ENCODE data around the gene ARID1A.

Gene ARID1A

GRCh38 chr1:26706315-26706714, 10.5 kb downstream of the ARID1A start:
- TF ChIP-seq CTCF (conservative IDR thresholded peaks at IDR 0.05) (no peak), ZFX (IDR thresholded peaks at IDR 0.05) (no peak)
- H3K27ac ChIP-seq = peak overlapping the region; percentile 54; the same call in 1 of the 2 replicates

- no peak overlapping the region for H3K27ac ChIP-seq
- no peak for TF ChIP-seq CTCF (conservative IDR thresholded peaks at IDR 0.05)
These were observed 15.0 kb downstream of the ARID1A start for GRCh38 chr1:26710811-26711210.

- H3K27ac ChIP-seq = no peak overlapping the region
- no peak for TF ChIP-seq CTCF (conservative IDR thresholded peaks at IDR 0.05)
- no peak for TF ChIP-seq ZFX (IDR thresholded peaks at IDR 0.05)
These were observed 16.0 kb downstream of the ARID1A start for GRCh38 chr1:26711777-26712176.

- H3K27ac ChIP-seq = 0 out of 2 replicates have a peak overlapping the region, but pooled peaks have one; percentile 5
These were observed 21.2 kb downstream of the ARID1A start for GRCh38 chr1:26717017-26717491.

DNA sequence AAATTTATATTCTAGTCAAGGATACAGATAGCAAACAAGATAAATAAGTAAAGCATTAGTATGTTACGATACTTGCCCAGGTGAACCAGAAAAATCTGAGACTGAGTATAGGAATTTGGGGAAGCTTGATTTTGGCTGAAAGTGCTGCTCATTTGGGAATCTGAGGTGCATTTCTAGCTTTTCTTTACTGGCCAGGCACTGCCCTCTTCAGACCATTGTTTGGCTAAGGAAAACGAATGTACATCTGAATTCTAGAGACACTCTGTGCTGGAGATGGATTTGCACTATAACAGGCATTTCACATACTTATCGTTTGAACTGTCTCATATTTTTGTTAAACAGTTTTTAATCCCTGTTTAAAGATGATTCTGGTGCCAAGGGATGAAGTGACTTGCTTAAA, 23.4 kb downstream of the ARID1A start:
- peak overlapping the region; percentile 18 for H3K27ac ChIP-seq
- TF ChIP-seq CTCF (conservative IDR thresholded peaks at IDR 0.05) (no peak; the same call in 1 of the 2 replicates), ZFX (IDR thresholded peaks at IDR 0.05) (no peak)

More at GRCh38 chr1:26717017-26717491, 21.2 kb downstream of the ARID1A start:
- TF ChIP-seq CTCF (conservative IDR thresholded peaks at IDR 0.05) (no peak), ZFX (IDR thresholded peaks at IDR 0.05) (no peak)

- no peak overlapping the region for H3K27ac ChIP-seq
- no peak for TF ChIP-seq CTCF (conservative IDR thresholded peaks at IDR 0.05)
- TF ChIP-seq ZFX (IDR thresholded peaks at IDR 0.05) = no peak
These were observed 26.0 kb downstream of the ARID1A start for GRCh38 chr1:26721669-26722355.

DNA sequence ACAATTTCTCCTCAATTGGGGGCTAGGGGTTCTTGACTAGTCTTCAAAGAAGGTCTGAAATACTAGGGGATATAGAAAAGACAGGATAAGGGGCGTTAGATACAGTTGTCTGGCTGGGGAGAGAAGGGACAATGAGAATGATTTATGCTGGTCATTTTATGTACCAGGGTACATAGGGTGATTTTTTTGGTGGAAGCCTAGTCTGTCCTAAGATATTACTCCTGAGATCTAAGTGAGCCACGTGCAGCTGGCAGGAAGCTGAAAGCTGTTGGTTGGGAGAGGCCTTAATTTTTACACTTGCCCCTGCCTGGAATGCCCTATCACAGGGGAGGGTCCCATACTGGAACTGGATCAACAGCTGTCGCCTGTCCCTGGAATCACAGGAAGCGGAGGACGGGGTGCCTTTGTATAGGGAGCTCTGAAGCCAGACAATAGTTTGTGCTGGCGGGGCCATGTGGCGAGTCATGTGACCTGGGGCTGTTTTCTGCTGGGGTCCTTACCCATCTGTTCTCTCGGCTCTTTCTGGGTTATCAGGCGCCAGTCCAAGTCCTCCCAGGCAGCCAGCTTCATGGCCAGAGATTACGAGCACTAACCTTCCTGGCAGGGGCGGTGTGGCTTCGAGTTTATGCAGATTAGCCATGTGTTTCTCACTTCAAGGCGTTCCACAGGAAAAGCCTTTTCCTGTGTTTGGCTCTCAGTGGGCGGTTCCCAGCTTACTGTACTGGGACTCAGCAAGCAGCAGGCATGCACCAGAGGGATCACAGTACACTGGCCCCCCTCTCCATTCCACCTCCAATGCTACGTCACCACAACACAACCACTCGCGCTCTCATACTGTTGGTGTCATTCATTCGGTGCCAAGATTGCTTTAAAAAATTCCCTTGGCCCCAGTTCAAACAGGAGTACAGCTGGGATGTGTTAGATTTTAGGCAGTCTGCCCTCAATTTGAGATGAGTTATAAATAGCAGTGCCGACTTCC, 27.5 kb downstream of the ARID1A start:
- peak overlapping the region; percentile 34 for H3K27ac ChIP-seq
- no peak for TF ChIP-seq CTCF (conservative IDR thresholded peaks at IDR 0.05)
- no peak for TF ChIP-seq ZFX (IDR thresholded peaks at IDR 0.05)

All from C4-2B (cell line).